GM23248 (cell line): ENCODE data around the gene DLG2. TPM values are rescaled to one million over a fixed set of nuclear protein-coding genes. Genes with fewer than 3 reads are reported as not detected.

Experiments
- DNase-seq: peaks from one replicate; pipeline ENCODE4 v3.0.0-alpha.2; 2015
- H2AFZ ChIP-seq: fragments of 200-600 bp; sonication (generic); 2 replicates; pipeline ENCODE4 v1.6.1; 2016; ENCODE audit warnings: antibody characterized with exemption
- H3F3A ChIP-seq: fragments of 200-600 bp; sonication (generic); 2 replicates; pipeline ENCODE4 v1.6.1; 2016; ENCODE audit warnings: mild to moderate bottlenecking, antibody characterized with exemption, mixed run types; ENCODE audit not compliant: insufficient read depth
- H3K27ac ChIP-seq: fragments of 200-600 bp; sonication (generic); 2 replicates; pipeline ENCODE4 v1.5.1; 2016; ENCODE audit warnings: mild to moderate bottlenecking
- H3K27me3 ChIP-seq: fragments of 200-600 bp; sonication (generic); replicated peaks from 2 replicates; pipeline ENCODE4 v1.6.1; 2016; ENCODE audit warnings: mild to moderate bottlenecking; ENCODE audit not compliant: insufficient read depth
- H3K36me3 ChIP-seq: fragments of 200-600 bp; sonication (generic); 2 replicates; pipeline ENCODE4 v1.6.1; 2016; ENCODE audit warnings: low read depth, mild to moderate bottlenecking
- H3K4me1 ChIP-seq: fragments of 200-600 bp; sonication (generic); 2 replicates; pipeline ENCODE4 v1.6.1; 2016; ENCODE audit warnings: mild to moderate bottlenecking; ENCODE audit not compliant: insufficient read depth
- H3K4me2 ChIP-seq: fragments of 200-600 bp; sonication (generic); one replicate; pipeline ENCODE4 v1.6.1; 2016; ENCODE audit warnings: mild to moderate bottlenecking; ENCODE audit not compliant: unreplicated experiment
- H3K4me3 ChIP-seq: fragments of 200-600 bp; sonication (generic); 2 replicates; pipeline ENCODE4 v1.5.1; 2016; ENCODE audit warnings: mild to moderate bottlenecking
- H3K79me2 ChIP-seq: fragments of 200-600 bp; sonication (generic); 2 replicates; pipeline ENCODE4 v1.6.1; 2016; ENCODE audit warnings: mild to moderate bottlenecking; ENCODE audit not compliant: insufficient read depth
- H3K9ac ChIP-seq: fragments of 200-600 bp; sonication (generic); 2 replicates; pipeline ENCODE4 v1.6.1; 2016; ENCODE audit warnings: mild to moderate bottlenecking
- H3K9me2 ChIP-seq: fragments of 200-600 bp; sonication (generic); 2 replicates; pipeline ENCODE4 v1.6.1; 2016; ENCODE audit warnings: mixed run types, mild to moderate bottlenecking, moderate library complexity; ENCODE audit not compliant: insufficient read depth
- H3K9me3 ChIP-seq: fragments of 200-600 bp; sonication (generic); one replicate; pipeline ENCODE4 v1.6.1; 2017; ENCODE audit warnings: low read depth
- H4K20me1 ChIP-seq: fragments of 200-600 bp; sonication (generic); 2 replicates; pipeline ENCODE4 v1.6.0; 2016; ENCODE audit not compliant: insufficient read depth
- EZH2 ChIP-seq: fragments of 200-600 bp; sonication (generic); IDR thresholded peaks from 2 replicates; pipeline ENCODE4 v1.6.1; 2018; ENCODE audit warnings: antibody characterized with exemption, mild to moderate bottlenecking; ENCODE audit not compliant: insufficient read depth, poor library complexity, severe bottlenecking
- EZH2phosphoT487 ChIP-seq: fragments of 200-600 bp; sonication (generic); IDR thresholded peaks from 2 replicates; pipeline ENCODE4 v1.6.1; 2018; ENCODE audit warnings: antibody characterized with exemption, moderate library complexity, mild to moderate bottlenecking, low read depth; ENCODE audit not compliant: insufficient read depth
- WGBS, 2 experiments: methylation state at CpG; one replicate each; pipeline ENCODE4 v1.1.6; 2015 to 2017; ENCODE audit warnings: low lambda C conversion rate in 2 of 2, low coverage in 1 of 2; ENCODE audit errors: missing lambda C conversion rate in 2 of 2; 5-methylcytosine and 5-hydroxymethylcytosine counted together
- in situ Hi-C: fragments of 300-500 bp; cut with MboI; formaldehyde crosslinking; loops from 2 replicates; pipeline ENCODE4 v1.15.0; 2020
- polyA plus RNA-seq: library from polyadenylated mRNA; unstranded; fragments of >200 nt; fragmentation: Nextera tagmentation; extraction: Ambion mirVana; gene quantifications from 2 replicates; pipeline ENCODE4 v1.2.1, GENCODE V29; 2016
- total RNA-seq: library from RNA; depleted of rRNA; stranded (reverse); fragments of >200 nt; shearing (Covaris generic); gene quantifications from 2 replicates; pipeline ENCODE4 v1.2.3, GENCODE V29; 2014

The DLG2 gene
- total and polyA plus RNA-seq, 2 experiments from 2014 or later, result 1.1 to 1.7 TPM

DNA sequence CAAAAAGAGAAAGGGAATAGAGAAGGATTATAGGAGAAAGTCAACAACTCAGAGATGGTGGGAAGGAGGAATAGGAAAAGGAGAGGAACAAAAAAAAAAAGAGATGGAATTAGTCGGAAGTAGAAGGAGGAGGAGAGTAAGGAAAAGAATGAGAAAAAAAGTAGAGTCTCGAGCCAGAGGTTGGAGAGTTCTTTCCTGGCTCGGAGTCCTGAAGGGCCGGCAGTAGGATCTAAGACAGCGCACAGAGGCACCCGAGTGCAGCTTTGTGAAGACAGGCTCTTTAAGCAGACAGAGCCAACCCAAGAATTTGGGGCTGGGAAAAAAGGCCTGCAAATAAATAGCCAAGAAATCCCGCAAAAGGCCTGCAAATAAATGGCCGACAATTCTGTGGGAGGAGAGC, 2170.6 kb downstream of the DLG2 start:
- no peak overlapping the region for H3K9ac ChIP-seq
- no peak overlapping the region for H3K27ac ChIP-seq
- DNase-seq, result no peak
- H3K4me1 ChIP-seq, result peaks cover 7% of the 10 kb centered on the region
- H3K9me2 ChIP-seq, result no peaks in the 10 kb centered on the region
- H3K4me2 ChIP-seq, result no peak overlapping the region
- no peak for TF ChIP-seq EZH2phosphoT487
- no peak for TF ChIP-seq EZH2
- no peaks in the 10 kb centered on the region for H3K36me3 ChIP-seq
- H4K20me1 ChIP-seq, result no peaks in the 10 kb centered on the region
- H3K27me3 ChIP-seq, result no peaks in the 10 kb centered on the region
- H3F3A ChIP-seq, result no peaks in the 10 kb centered on the region
- no peak overlapping the region for H3K4me3 ChIP-seq
- no peaks in the 10 kb centered on the region for H3K79me2 ChIP-seq
- H2AFZ ChIP-seq, result no peak overlapping the region
- in situ Hi-C loops, result no loop called here
- H3K9me3 ChIP-seq, result no peaks in the 10 kb centered on the region
- 80 to 81% methylated on average over 8 of the region's 8 CpGs for whole genome bisulfite sequencing, 2 experiments

DNA sequence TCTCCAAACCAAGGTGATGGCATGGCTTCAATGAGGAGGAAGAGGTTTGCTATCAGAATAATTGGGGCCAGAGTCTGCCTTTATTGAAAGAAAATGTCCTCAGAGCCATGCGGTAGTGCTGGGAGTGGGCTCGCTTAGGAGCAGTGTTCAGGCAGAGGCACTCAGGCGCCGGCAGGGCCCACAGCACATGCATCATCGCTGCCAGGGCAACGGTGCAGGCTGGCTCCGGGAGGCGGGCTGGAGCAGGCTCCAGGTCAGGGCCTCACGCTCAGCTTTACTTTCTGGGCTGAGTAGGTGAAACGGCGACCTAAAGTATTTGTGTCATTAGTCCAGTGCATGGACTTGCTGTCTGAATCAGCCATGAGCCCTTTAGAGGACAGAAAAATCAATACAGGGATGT, 2171.1 kb downstream of the DLG2 start:
- Histone ChIP-seq H3K4me2 (no peak overlapping the region), H3K79me2 (no peaks in the 10 kb centered on the region)

DNA sequence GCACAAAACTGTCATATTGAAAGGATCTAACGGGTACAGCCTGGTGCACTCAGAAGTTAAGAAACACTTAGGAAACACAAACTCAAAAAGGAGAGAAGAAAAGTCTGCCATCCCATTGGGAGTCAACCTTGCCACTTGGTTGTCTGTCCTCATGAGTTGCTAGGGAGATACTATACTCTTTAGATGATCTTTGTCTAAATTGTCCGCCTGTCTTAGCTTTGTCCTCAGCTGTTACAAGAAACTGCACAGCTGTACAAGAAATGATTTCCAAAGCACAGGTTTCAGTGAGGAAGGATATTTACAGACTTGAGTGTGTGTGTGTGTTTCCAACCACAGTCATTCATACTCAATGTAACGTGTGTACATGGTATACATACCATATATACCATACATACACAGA, 2171.8 kb downstream of the DLG2 start:
- no peaks in the 10 kb centered on the region for H3K27me3 ChIP-seq
- no peak overlapping the region for H3K27ac ChIP-seq
- H2AFZ ChIP-seq, result no peak overlapping the region
- no peak overlapping the region for H3K4me3 ChIP-seq
- no peaks in the 10 kb centered on the region for H3F3A ChIP-seq
- in situ Hi-C loops, result no loop called here
- no peak for DNase-seq
- H3K9me3 ChIP-seq, result no peaks in the 10 kb centered on the region
- no peaks in the 10 kb centered on the region for H3K36me3 ChIP-seq
- H3K9me2 ChIP-seq, result no peaks in the 10 kb centered on the region
- no peak for TF ChIP-seq EZH2phosphoT487
- no peak for TF ChIP-seq EZH2
- H3K9ac ChIP-seq, result no peak overlapping the region
- H4K20me1 ChIP-seq, result no peaks in the 10 kb centered on the region
- peaks cover 7% of the 10 kb centered on the region for H3K4me1 ChIP-seq
- no peaks in the 10 kb centered on the region for H3K79me2 ChIP-seq
- 71 to 72% methylated on average over 3 of the region's 3 CpGs for WGBS, 2 experiments
- H3K4me2 ChIP-seq, result no peak overlapping the region

More for the DNA sequence above, 2171.1 kb downstream of the DLG2 start:
- Histone ChIP-seq H3K9me2 (no peaks in the 10 kb centered on the region), H3K4me3 (no peak overlapping the region), H3K27me3 (no peaks in the 10 kb centered on the region), H3F3A (no peaks in the 10 kb centered on the region), H3K36me3 (no peaks in the 10 kb centered on the region), H2AFZ (no peak overlapping the region), H3K4me1 (peaks cover 7% of the 10 kb centered on the region), H3K9ac (no peak overlapping the region), H3K9me3 (no peaks in the 10 kb centered on the region), H3K27ac (no peak overlapping the region), H4K20me1 (no peaks in the 10 kb centered on the region)
- no peak for TF ChIP-seq EZH2phosphoT487
- no peak for TF ChIP-seq EZH2
- in situ Hi-C loops, result no loop called here
- no peak for DNase-seq
- WGBS, 2 experiments, result 74 to 76% methylated on average over 11 of the region's 11 CpGs

DNA sequence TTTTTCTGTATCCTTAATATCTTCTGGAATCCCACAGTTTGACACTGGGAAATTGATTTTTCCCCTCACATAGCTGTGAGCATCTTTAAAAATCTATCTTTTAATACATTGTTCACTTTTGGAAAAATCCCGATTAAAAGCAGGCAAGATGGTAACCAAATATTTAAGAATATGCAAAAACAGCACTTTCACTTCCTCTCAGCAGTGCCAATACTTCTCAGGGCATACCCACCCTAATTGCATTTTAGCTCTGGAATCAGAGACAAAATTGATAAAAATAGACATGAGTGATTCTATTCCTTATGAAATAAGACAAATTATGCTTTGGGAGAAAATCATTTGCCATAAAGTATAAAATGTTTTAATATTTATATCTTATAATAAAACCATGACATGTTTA, 2172.5 kb downstream of the DLG2 start:
- WGBS, 2 experiments, result 35 to 46% methylated on average over 1 of the region's 1 CpG
- no peaks in the 10 kb centered on the region for H3K27me3 ChIP-seq
- no peak for DNase-seq
- no peak overlapping the region for H3K9ac ChIP-seq
- H3K4me1 ChIP-seq, result peaks cover 3% of the 10 kb centered on the region; the same call in 1 of the 2 replicates
- no peaks in the 10 kb centered on the region for H3K9me3 ChIP-seq
- H3K27ac ChIP-seq, result no peak overlapping the region
- no peaks in the 10 kb centered on the region for H4K20me1 ChIP-seq
- no peak overlapping the region for H3K4me3 ChIP-seq
- in situ Hi-C loops, result no loop called here
- H3K9me2 ChIP-seq, result no peaks in the 10 kb centered on the region
- no peaks in the 10 kb centered on the region for H3F3A ChIP-seq
- no peak overlapping the region for H3K4me2 ChIP-seq
- no peaks in the 10 kb centered on the region for H3K36me3 ChIP-seq
- no peak overlapping the region for H2AFZ ChIP-seq
- TF ChIP-seq EZH2, result no peak
- TF ChIP-seq EZH2phosphoT487, result no peak
- H3K79me2 ChIP-seq, result no peaks in the 10 kb centered on the region

DNA sequence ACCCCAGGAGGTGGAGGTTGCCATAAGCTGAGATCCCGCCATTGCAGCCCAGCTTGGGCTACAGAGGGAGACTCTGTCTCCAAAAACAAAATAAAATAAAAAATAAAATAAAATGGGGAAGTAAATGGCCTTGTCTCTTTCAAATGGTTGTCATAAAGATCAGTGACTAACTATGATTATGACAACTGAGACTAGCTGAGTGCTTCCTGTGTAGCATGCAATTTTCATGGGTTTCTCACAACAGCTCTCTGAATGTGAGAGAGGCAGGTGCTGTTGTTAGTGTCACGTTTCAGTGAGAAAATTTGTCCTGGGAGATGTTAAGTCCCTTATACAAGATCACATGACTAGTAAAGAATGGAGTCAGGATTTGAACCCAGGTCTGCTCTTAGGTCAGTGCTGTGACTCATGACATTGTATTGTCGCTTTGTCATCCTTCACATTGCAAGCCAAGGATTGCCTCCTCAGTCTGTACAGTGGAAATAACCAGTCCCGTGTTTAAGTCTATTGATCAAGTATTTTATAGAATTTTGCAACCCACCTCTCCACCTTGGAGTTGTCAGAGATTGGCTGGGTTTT, 2177.7 kb downstream of the DLG2 start:
- DNase-seq, result peak; percentile 4
- WGBS, 2 experiments, result 69 to 72% methylated on average over 4 of the region's 4 CpGs
- Histone ChIP-seq H3K36me3 (no peaks in the 10 kb centered on the region), H3K9me3 (no peaks in the 10 kb centered on the region), H3K9me2 (no peaks in the 10 kb centered on the region), H3F3A (no peaks in the 10 kb centered on the region), H3K9ac (no peak overlapping the region), H2AFZ (no peak overlapping the region), H3K4me1 (no peaks in the 10 kb centered on the region), H3K27me3 (no peaks in the 10 kb centered on the region), H4K20me1 (no peaks in the 10 kb centered on the region), H3K27ac (no peak overlapping the region), H3K4me2 (no peak overlapping the region), H3K4me3 (no peak overlapping the region), H3K79me2 (no peaks in the 10 kb centered on the region)
- in situ Hi-C loops, result no loop called here
- TF ChIP-seq EZH2phosphoT487 (no peak), EZH2 (no peak)
